ENCODE results near the gene GALNT18.

GALNT18 gene

DNA sequence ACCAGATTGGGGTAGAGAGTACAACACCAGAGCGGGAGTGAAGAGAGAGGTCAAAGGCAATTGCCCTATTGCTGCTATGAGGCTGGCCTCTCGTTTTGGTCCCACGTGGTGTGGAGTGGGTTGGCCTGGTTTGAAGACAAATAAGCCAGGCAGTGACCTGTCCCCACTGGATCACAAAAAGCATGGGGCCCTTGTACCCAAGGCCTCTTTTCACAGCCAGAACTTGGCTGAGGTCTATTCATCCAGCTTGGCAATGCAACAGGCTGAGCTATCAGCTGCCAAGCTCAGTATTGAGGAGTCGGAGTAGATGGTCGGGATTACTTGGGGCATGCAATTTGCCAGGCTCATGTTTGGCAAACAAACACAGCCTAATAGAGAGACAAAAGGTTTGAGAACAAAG, 19.2 kb upstream of the GALNT18 start:
- Histone ChIP-seq H3K27me3 (ENCODE audit: insufficient read depth, poor library complexity, severe bottlenecking) (peaks cover 7% of the 10 kb centered on the region), H3K4me3 (replicated peaks; ENCODE audit: insufficient read depth, low read length) (no peak overlapping the region), H3K27ac (replicated peaks) (no peak overlapping the region)
- TF ChIP-seq, protein P1, sequence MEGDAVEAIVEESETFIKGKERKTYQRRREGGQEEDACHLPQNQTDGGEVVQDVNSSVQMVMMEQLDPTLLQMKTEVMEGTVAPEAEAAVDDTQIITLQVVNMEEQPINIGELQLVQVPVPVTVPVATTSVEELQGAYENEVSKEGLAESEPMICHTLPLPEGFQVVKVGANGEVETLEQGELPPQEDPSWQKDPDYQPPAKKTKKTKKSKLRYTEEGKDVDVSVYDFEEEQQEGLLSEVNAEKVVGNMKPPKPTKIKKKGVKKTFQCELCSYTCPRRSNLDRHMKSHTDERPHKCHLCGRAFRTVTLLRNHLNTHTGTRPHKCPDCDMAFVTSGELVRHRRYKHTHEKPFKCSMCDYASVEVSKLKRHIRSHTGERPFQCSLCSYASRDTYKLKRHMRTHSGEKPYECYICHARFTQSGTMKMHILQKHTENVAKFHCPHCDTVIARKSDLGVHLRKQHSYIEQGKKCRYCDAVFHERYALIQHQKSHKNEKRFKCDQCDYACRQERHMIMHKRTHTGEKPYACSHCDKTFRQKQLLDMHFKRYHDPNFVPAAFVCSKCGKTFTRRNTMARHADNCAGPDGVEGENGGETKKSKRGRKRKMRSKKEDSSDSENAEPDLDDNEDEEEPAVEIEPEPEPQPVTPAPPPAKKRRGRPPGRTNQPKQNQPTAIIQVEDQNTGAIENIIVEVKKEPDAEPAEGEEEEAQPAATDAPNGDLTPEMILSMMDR (IDR thresholded peaks at IDR 0.05; ENCODE audit: insufficient read depth, low read length), result no peak
- DNase-seq (ENCODE audit: low read depth in 1 of 2, low spot score in 1 of 2), result no peak

DNA sequence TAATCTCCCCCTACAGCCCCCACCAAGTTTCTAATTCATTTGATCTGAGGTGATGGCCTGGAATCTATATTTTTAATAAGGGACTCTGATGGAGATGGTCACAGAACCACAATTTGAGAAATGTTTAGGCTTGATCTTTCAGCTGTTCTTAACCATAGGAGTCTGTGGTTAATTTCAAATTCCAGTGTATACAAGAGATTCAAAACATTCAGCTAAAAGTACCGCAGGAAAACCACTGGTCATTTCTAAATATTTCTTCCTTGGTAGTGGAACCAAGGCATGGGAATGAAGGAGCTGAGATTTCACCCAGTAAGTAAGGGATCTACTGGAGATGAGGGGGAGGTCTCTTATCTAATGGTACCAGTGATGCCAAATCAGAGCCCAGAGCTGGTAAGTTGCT, 18.3 kb upstream of the GALNT18 start:
- TF ChIP-seq, protein P2, sequence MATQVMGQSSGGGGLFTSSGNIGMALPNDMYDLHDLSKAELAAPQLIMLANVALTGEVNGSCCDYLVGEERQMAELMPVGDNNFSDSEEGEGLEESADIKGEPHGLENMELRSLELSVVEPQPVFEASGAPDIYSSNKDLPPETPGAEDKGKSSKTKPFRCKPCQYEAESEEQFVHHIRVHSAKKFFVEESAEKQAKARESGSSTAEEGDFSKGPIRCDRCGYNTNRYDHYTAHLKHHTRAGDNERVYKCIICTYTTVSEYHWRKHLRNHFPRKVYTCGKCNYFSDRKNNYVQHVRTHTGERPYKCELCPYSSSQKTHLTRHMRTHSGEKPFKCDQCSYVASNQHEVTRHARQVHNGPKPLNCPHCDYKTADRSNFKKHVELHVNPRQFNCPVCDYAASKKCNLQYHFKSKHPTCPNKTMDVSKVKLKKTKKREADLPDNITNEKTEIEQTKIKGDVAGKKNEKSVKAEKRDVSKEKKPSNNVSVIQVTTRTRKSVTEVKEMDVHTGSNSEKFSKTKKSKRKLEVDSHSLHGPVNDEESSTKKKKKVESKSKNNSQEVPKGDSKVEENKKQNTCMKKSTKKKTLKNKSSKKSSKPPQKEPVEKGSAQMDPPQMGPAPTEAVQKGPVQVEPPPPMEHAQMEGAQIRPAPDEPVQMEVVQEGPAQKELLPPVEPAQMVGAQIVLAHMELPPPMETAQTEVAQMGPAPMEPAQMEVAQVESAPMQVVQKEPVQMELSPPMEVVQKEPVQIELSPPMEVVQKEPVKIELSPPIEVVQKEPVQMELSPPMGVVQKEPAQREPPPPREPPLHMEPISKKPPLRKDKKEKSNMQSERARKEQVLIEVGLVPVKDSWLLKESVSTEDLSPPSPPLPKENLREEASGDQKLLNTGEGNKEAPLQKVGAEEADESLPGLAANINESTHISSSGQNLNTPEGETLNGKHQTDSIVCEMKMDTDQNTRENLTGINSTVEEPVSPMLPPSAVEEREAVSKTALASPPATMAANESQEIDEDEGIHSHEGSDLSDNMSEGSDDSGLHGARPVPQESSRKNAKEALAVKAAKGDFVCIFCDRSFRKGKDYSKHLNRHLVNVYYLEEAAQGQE (IDR thresholded peaks at IDR 0.05; ENCODE audit: insufficient replicate concordance, low read depth), result no peak
- TF ChIP-seq, protein P1 (IDR thresholded peaks at IDR 0.05; ENCODE audit: insufficient read depth, low read length), result no peak
- TF ChIP-seq POLR2AphosphoS5 (IDR thresholded peaks at IDR 0.05; ENCODE audit: low read depth), result no peak
- no peak for TF ChIP-seq SPI1 (IDR thresholded peaks at IDR 0.05; ENCODE audit: borderline replicate concordance, low read depth)
- TF ChIP-seq GABPA (IDR thresholded peaks at IDR 0.05; ENCODE audit: low read depth), result no peak
- Histone ChIP-seq H3K4me3 (replicated peaks; ENCODE audit: insufficient read depth, low read length) (no peak overlapping the region), H3K27ac (replicated peaks) (no peak overlapping the region), H3K27me3 (ENCODE audit: insufficient read depth, poor library complexity, severe bottlenecking) (peaks cover 7% of the 10 kb centered on the region)
- DNase-seq (ENCODE audit: low read depth in 1 of 2, low spot score in 1 of 2), result no peak

DNA sequence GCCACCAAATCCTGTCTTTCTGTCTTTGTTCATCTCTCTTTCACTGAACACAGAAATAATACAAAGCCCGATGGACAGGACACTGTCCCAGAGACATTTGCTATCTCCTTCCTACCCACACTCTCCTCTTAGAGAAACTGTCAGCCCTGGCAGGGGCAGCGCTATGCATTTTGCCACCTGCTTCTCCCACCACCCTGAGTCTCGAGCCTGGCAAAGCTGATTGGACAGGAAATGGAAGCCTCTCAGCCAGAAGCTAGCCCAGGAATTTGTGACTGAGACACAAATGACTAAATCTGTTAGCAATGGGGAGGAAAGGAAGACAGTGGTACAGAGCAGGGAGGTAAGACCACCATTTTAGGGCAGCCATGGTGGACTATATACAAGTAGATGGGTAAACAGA, 14.9 kb upstream of the GALNT18 start:
- DNase-seq (ENCODE audit: low read depth in 1 of 2, low spot score in 1 of 2), result no peak
- TF ChIP-seq POLR2AphosphoS5 (IDR thresholded peaks at IDR 0.05; ENCODE audit: low read depth) (no peak), SPI1 (IDR thresholded peaks at IDR 0.05; ENCODE audit: borderline replicate concordance, low read depth) (no peak), GABPA (IDR thresholded peaks at IDR 0.05; ENCODE audit: low read depth) (no peak)
- TF ChIP-seq, protein P1 (IDR thresholded peaks at IDR 0.05; ENCODE audit: insufficient read depth, low read length), result no peak
- TF ChIP-seq, protein P2 (IDR thresholded peaks at IDR 0.05; ENCODE audit: insufficient replicate concordance, low read depth), result no peak
- Histone ChIP-seq H3K27ac (replicated peaks) (no peak overlapping the region), H3K27me3 (ENCODE audit: insufficient read depth, poor library complexity, severe bottlenecking) (peaks cover 2% of the 10 kb centered on the region), H3K4me3 (replicated peaks; ENCODE audit: insufficient read depth, low read length) (no peak overlapping the region)

DNA sequence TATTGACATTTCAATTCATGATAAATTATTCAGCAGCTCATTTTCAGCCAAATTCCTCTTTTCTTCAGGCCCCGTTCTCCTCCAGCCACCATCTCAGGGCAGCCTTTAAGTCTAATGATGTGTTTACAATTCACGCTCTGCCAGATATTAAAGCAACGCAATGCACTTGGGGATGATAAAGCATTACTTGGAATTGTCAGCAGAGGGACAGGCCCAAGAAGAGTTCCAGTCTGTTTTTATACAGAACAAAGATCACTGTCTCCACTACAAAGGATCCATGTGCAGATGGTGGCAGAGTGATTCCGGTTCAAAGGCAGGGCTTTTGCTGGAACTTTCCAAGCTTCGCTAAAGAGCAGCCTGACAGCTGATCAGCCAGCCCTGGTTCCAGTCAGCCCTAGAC, 13.6 kb upstream of the GALNT18 start:
- DNase-seq (ENCODE audit: low read depth in 1 of 2, low spot score in 1 of 2), result no peak
- peaks cover 3% of the 10 kb centered on the region for H3K27me3 ChIP-seq (ENCODE audit: insufficient read depth, poor library complexity, severe bottlenecking)
- TF ChIP-seq SPI1 (IDR thresholded peaks at IDR 0.05; ENCODE audit: borderline replicate concordance, low read depth) (no peak), POLR2AphosphoS5 (IDR thresholded peaks at IDR 0.05; ENCODE audit: low read depth) (no peak), GABPA (IDR thresholded peaks at IDR 0.05; ENCODE audit: low read depth) (no peak)
- TF ChIP-seq, protein P1 (IDR thresholded peaks at IDR 0.05; ENCODE audit: insufficient read depth, low read length), result no peak
- TF ChIP-seq, protein P2 (IDR thresholded peaks at IDR 0.05; ENCODE audit: insufficient replicate concordance, low read depth), result no peak
- no peak overlapping the region for H3K4me3 ChIP-seq (replicated peaks; ENCODE audit: insufficient read depth, low read length)
- no peak overlapping the region for H3K27ac ChIP-seq (replicated peaks)
